Mucosa of descending colon (tissue), 3 donors: ENCODE results near the gene NATD1. TPM values are rescaled to one million over a fixed set of nuclear protein-coding genes. Genes with fewer than 3 reads are reported as not detected.

Source experiments
- ATAC-seq: fragments of 200-7000 bp; cut with Tn5 transposase; one replicate; pipeline ENCODE4 v1.9.1; 2020; ENCODE audit warnings: mild to moderate bottlenecking, moderate library complexity
- DNase-seq, 3 donors: peaks; one replicate each; pipeline ENCODE4 v3.0.0-alpha.2; 2020
- H3K36me3 ChIP-seq: fragments of 200-600 bp; one replicate; pipeline ENCODE4 v1.8.0; 2021; ENCODE audit warnings: low read depth, mild to moderate bottlenecking
- H3K4me1 ChIP-seq: fragments of 200-600 bp; one replicate; pipeline ENCODE4 v1.8.0; 2021; ENCODE audit warnings: low read depth, mild to moderate bottlenecking
- H3K4me3 ChIP-seq: fragments of 200-600 bp; one replicate; pipeline ENCODE4 v1.8.0; 2021; ENCODE audit warnings: mild to moderate bottlenecking
- H3K9me3 ChIP-seq: fragments of 200-600 bp; one replicate; pipeline ENCODE4 v1.8.0; 2021; ENCODE audit warnings: mild to moderate bottlenecking
- intact Hi-C, 2 donors: fragments of 100-400 bp; cut with DNase I in 1 of 2; cut with micrococcal nuclease in 1 of 2; formaldehyde crosslinking; loops; one replicate each; pipeline versions ENCODE4 v1.11.0 to v1.11.1; 2022; cut with DNase I, micrococcal nuclease
- total RNA-seq, 3 donors: library from RNA; stranded (reverse); fragmentation: NEBNext Ultra II Directional in 2 of 3; extraction: Animal tissue kit (Norgen Biotek cat#: 25700) in 2 of 3; gene quantifications; one replicate each; pipeline versions ENCODE4 v1.2.1 to v1.2.4, GENCODE V29; 2021 to 2023
- TF ChIP-seq, protein P1 (sequence below): fragments of 200-600 bp; IDR thresholded peaks from one replicate; pipeline ENCODE4 v1.8.0; 2022; ENCODE audit warnings: antibody characterized with exemption, mild to moderate bottlenecking
- donor health status: DM: no; HTN: no; CAD: no; lungs with moderate emphysema.
- donor health status: DM: no; HTN: no; CAD: no.
- donor health status: DM: no; HTN: yes; CAD: no.

The NATD1 gene
- total RNA-seq, 3 donors from 2014 or later, result 3.9 to 11.1 (median 7.2) TPM

DNA sequence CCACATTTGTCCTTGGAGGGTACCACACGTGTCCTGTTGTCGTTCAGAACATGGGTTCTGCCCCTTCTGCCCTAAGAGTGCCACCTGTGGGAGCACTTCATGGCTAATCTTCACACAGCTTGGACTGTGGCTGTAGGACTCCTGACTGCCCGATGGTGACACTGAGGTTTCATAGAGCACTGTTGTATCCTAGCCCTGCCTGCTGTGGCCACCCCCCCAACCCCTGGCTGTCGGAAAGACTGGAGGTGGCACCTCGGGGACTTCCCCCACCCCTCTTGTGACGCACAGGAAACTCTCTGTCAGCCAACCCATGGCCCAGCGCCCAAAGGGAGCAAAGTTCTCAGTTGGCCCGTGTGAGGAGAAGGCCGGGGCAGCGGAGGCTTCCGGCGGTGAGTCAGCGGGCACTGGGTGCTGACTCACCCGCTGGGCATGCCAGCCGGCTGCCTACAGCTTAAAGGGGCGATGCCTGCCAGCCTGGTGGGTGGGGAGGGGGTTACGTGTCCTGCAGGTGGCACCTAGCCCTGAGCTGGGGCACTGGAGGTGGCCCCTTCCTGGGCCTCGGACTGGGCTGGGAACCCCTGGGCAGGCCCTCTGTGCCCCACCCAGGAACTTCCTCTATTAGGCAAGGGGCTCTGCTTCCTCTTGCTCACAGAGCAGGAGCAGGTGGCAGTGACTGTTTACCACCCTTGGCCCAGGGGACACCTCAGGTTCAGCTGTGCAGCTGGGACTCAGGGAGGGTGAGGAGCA is 34.7 kb upstream of the NATD1 start:
- no peak overlapping the region for H3K4me3 ChIP-seq
- H3K9me3 ChIP-seq, result peaks cover 3% of the 10 kb centered on the region
- DNase-seq (peak; percentile 97 to 98 (median 98)), ATAC-seq (peak; percentile 71)
- intact Hi-C loops, result loop anchor here in 1 of 2 donors (10.0 kb wide), 1 partner anchor 167 kb away; no protein-coding TSS in a partner anchor
- peaks cover 39% of the 10 kb centered on the region for H3K4me1 ChIP-seq
- peaks cover 4% of the 10 kb centered on the region for H3K36me3 ChIP-seq
- TF ChIP-seq, protein P1, sequence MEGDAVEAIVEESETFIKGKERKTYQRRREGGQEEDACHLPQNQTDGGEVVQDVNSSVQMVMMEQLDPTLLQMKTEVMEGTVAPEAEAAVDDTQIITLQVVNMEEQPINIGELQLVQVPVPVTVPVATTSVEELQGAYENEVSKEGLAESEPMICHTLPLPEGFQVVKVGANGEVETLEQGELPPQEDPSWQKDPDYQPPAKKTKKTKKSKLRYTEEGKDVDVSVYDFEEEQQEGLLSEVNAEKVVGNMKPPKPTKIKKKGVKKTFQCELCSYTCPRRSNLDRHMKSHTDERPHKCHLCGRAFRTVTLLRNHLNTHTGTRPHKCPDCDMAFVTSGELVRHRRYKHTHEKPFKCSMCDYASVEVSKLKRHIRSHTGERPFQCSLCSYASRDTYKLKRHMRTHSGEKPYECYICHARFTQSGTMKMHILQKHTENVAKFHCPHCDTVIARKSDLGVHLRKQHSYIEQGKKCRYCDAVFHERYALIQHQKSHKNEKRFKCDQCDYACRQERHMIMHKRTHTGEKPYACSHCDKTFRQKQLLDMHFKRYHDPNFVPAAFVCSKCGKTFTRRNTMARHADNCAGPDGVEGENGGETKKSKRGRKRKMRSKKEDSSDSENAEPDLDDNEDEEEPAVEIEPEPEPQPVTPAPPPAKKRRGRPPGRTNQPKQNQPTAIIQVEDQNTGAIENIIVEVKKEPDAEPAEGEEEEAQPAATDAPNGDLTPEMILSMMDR, result no peak

DNA sequence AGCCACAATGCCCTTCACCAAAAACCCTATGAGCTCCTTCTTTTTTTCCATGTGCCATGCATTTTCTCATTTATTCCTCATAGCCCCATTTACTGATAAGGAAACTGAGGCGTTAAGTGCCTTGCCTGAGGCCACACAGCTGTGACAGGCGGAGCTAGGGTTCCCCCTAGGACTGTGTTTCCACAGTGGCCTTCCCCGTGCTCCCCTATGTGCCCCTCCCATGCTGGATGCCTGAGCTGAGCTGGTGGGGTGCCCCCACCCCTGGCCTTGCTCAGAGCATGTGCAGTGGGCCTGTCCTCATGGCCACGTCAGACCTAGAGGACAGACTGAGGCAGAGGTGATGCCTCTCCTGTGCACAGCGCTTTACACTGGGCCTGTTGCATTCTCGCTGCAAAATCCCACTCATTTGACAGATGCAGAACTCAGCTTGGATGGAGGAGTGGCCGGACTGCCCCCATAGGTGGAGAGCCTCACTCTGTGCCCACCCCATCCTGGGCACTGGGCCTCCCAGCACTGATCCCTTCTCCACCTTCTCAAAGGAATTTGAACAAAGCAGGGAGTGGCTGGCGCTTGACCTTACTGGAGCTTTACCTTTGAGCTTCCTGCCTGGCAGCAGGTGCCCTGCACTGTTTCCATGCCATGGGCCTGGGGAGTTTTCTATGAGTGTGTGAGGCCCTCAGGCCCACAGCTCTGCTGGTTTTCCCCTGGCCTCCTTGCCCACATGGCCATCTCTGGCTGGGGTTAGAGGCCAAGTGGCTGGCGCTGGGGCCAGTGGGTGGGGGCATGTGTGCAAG is 33.9 kb upstream of the NATD1 start:
- peak; percentile 75 to 82 (median 76) for DNase-seq
- TF ChIP-seq, protein P1, result no peak
- Histone ChIP-seq H3K4me1 (peaks cover 39% of the 10 kb centered on the region), H3K36me3 (peaks cover 4% of the 10 kb centered on the region), H3K4me3 (no peak overlapping the region), H3K9me3 (no peaks in the 10 kb centered on the region)
- intact Hi-C loops, result loop anchor here in 1 of 2 donors (10.0 kb wide), 1 partner anchor 168 kb away; no protein-coding TSS in a partner anchor
- ATAC-seq, result peak; percentile 46

DNA sequence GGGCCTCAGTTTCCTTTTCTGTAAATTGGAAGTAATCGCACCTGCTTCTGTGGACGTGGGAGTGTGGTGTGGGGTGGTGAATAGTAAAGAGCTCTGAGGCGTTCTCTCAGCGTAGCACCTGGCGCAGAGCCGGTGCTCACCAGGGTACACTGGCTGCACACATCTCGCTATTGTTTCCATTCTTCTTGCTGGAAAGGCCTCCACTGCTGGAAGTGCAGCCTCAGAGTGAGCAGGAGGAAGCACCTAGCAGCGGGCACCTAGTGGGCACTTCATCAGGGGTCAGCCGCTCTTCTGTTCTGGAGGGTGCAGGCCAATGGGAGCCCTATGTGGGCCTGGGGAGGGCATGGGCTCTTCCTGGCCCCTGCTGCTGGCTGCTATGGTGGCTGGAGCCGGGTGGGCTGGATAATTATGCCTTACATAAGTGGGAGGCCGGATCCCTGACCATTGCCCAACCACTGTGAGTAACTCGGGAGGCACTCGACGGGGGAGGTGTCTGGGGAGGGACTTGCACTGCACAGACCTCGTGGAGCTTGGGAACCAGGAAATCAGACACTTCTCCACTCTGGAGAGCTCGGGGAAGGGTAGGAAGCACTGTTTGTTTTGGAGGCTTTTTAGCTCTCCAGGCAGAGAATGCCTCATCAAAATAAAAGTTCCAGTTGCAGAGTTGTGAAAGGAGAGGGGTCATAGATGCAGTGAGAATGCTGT is 33.0 kb upstream of the NATD1 start:
- Histone ChIP-seq H3K9me3 (no peaks in the 10 kb centered on the region), H3K4me1 (peaks cover 39% of the 10 kb centered on the region), H3K4me3 (peak overlapping the region; percentile 6), H3K36me3 (peaks cover 4% of the 10 kb centered on the region)
- ATAC-seq (peak; percentile 54), DNase-seq (peak; percentile 85 to 93 (median 88))
- intact Hi-C loops, result loop anchor here in 1 of 2 donors (10.0 kb wide), 1 partner anchor 169 kb away; no protein-coding TSS in a partner anchor
- TF ChIP-seq, protein P1, result no peak

DNA sequence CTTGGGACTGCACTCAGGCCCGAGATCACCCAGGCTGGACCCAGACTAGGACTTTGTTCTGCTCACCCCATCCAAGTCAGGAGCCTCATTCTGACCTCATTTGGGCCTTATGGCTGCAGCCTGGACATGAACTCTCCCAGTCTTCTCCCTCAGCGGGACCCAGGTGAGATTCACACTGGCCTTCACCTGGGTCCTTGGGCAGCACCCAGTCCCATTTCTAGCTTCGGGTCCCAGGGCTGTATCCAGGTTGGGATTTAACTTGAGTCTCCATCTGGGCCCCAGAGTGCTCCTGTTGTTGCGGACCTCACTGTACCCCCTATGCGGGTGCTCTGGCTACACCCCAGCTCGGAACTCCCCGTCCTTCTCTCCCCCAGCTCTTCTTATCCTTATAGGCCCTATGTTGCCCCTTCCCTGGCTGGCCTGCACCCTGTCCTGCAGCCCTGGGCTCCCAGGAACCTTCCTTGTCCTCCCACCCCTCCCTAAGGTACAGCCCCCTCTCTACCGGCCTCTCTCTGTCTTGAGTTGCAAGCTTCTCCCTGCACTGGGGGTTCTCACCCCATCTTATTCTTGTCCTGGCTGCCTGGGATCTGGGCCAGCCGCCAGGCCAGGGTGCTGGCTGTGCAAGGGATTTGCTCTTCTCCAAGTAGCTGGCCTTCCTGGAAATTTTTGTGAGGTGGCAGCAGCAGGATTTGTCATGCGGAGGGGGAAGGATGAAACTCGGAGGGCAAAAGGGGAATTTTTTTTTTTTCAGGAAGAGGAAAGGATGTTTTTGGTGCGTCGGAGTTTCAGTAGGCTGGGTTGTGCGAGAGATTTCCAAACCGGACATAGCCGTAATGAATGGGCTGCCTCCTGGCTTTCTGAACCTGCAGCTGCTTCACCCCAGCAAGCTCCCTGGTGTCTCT is 32.2 kb upstream of the NATD1 start:
- peaks cover 39% of the 10 kb centered on the region for H3K4me1 ChIP-seq
- DNase-seq, result peak; percentile 52 to 65 (median 59)
- peak overlapping the region; percentile 94 for H3K4me3 ChIP-seq
- peaks cover 4% of the 10 kb centered on the region for H3K36me3 ChIP-seq
- intact Hi-C loops, result loop anchor here in 1 of 2 donors (10.0 kb wide), 1 partner anchor 169 kb away; no protein-coding TSS in a partner anchor
- ATAC-seq, result no peak
- TF ChIP-seq, protein P1, result no peak
- no peaks in the 10 kb centered on the region for H3K9me3 ChIP-seq
